Stomach (tissue), 9 donors: ENCODE data around the gene HACE1. TPM values are rescaled to one million over a fixed set of nuclear protein-coding genes. Genes with fewer than 3 reads are reported as not detected.
A peak's percentile ranks its signal among the peaks of the same experiment; 100 is the strongest.

Source experiments
- DNase-seq, 2 donors: peaks; one replicate each; pipeline versions ENCODE4 v3.0.0 to v3.0.0-alpha.2; 2013 to 2019
- H3K27ac ChIP-seq, 5 donors: fragments of 200-600 bp in 4 of 5; sonication (generic) in 4 of 5; one replicate each; pipeline ENCODE4 v1.5.1; 2013 to 2019; ENCODE audit warnings: mild to moderate bottlenecking in 1 of 5, moderate library complexity in 1 of 5
- H3K27me3 ChIP-seq, 3 donors: fragments of 200-600 bp; sonication (generic); one replicate each; pipeline ENCODE4 v1.5.1; 2017 to 2019; ENCODE audit warnings: mixed run types in 1 of 3
- H3K36me3 ChIP-seq, 4 donors: fragments of 200-600 bp; sonication (generic); 1 replicate in 3 of 4; 2 replicates in 1 of 4; pipeline ENCODE4 v1.5.1; 2016 to 2019
- H3K4me1 ChIP-seq, 4 donors: fragments of 200-600 bp; sonication (generic); one replicate each; pipeline ENCODE4 v1.5.1; 2016 to 2019
- H3K4me3 ChIP-seq, 4 donors: fragments of 200-600 bp; sonication (generic) in 3 of 4; one replicate each; pipeline ENCODE4 v1.5.1; 2016 to 2019; ENCODE audit warnings: mild to moderate bottlenecking in 1 of 4
- H3K9me3 ChIP-seq, 4 donors: fragments of 200-600 bp; sonication (generic); one replicate each; pipeline ENCODE4 v1.5.1; 2016 to 2019
- EP300 ChIP-seq: sonication (generic); formaldehyde crosslinking; IDR thresholded peaks from one replicate; pipeline ENCODE4 v1.6.1; 2017; ENCODE audit warnings: antibody characterized with exemption
- POLR2A ChIP-seq, 4 donors: fragments of 450-650 bp; IDR thresholded peaks; one replicate each; pipeline ENCODE4 v1.6.1; 2016; ENCODE audit warnings: antibody characterized with exemption in 4 of 4, control low read depth in 2 of 4, mild to moderate bottlenecking in 1 of 4, moderate library complexity in 1 of 4
- POLR2AphosphoS5 ChIP-seq, 3 donors: sonication (generic); formaldehyde crosslinking; IDR thresholded peaks; one replicate each; pipeline ENCODE4 v1.6.1; 2016; ENCODE audit warnings: antibody characterized with exemption in 3 of 3
- WGBS, 5 donors: extraction: QIAGEN DNeasy Blood & Tissue Kit in 3 of 5; methylation state at CpG; one replicate each; pipeline versions ENCODE4 v1.1.5 to v1.1.7; 2013 to 2018; 5-methylcytosine and 5-hydroxymethylcytosine counted together
- intact Hi-C: fragments of 100-400 bp; cut with DNase I; formaldehyde crosslinking; loops from one replicate; pipeline ENCODE4 v1.15.1; 2023; ENCODE audit warnings: low total_unique reads
- polyA plus RNA-seq, 3 donors: library from polyadenylated mRNA; stranded (reverse); fragments of 200-250 nt; gene quantifications; one replicate each; pipeline ENCODE4 v1.2.3, GENCODE V29; 2013
- total RNA-seq, 5 donors: library from RNA; depleted of rRNA; stranded (reverse); fragments of >200 nt; gene quantifications; one replicate each; pipeline versions ENCODE4 v1.1.0 to v1.2.3, GENCODE V29; 2014 to 2016
- TF ChIP-seq, protein P1 (sequence below), 7 experiments: fragments of 450-650 bp in 4 of 7; fragments of 200-600 bp in 3 of 7; sonication (generic) in 3 of 7; IDR thresholded peaks; one replicate each; pipeline ENCODE4 v1.5.1; 2016 to 2019; ENCODE audit warnings: antibody characterized with exemption in 7 of 7, control low read depth in 2 of 7, mild to moderate bottlenecking in 1 of 7
- donor health status: healthy with polysubstance abuse.
- donor health status: Bipolar disorder and iron deficiency.
- donor health status: healthy.

HACE1 gene
- total and polyA plus RNA-seq, 8 donors = 3.3 to 34.7 (median 9.3) TPM

DNA sequence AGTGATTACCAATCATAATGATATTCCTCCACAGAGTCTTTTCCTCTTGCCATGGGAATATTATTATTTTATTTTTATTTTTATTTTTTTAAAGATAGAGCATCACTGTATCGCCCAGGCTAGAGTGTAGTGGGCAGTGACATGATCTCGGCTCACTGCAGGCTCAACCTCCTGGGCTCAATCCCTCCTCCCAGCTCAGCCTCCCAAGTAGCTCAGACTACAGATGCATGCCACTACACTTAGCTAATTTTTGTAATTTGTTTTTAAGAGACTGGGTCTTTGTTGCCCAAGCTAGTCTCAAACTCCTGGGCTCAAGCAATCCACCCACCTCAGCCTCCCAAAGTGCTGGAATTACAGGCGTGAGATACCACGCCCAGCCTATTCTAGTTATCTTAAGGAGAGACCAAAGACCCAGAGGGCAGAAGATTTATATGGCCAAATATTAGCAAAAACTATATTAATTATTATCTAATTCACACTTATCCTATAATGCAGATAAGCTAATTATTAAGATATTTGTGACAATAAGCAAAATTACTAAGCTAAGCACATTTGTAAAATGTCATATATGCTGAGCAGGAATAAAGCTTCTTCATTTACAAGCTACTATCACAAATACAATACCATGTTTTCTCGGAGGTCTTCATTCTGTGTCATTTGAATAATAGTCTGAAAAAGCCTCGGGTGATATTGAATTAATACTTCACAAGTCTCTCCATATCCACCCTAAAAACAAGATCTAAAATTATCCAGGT lies 63.5 kb downstream of the HACE1 start:
- H3K4me3 ChIP-seq = no peak overlapping the region
- H3K27ac ChIP-seq = no peak overlapping the region
- 90 to 97% (median 95%) methylated on average over 6 of the region's 6 CpGs for whole genome bisulfite sequencing, 5 donors
- H3K9me3 ChIP-seq = no peaks in the 10 kb centered on the region
- TF ChIP-seq, protein P1, sequence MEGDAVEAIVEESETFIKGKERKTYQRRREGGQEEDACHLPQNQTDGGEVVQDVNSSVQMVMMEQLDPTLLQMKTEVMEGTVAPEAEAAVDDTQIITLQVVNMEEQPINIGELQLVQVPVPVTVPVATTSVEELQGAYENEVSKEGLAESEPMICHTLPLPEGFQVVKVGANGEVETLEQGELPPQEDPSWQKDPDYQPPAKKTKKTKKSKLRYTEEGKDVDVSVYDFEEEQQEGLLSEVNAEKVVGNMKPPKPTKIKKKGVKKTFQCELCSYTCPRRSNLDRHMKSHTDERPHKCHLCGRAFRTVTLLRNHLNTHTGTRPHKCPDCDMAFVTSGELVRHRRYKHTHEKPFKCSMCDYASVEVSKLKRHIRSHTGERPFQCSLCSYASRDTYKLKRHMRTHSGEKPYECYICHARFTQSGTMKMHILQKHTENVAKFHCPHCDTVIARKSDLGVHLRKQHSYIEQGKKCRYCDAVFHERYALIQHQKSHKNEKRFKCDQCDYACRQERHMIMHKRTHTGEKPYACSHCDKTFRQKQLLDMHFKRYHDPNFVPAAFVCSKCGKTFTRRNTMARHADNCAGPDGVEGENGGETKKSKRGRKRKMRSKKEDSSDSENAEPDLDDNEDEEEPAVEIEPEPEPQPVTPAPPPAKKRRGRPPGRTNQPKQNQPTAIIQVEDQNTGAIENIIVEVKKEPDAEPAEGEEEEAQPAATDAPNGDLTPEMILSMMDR (IDR thresholded peaks at IDR 0.05) = no peak
- H3K4me1 ChIP-seq = no peaks in the 10 kb centered on the region
- intact Hi-C loops = no loop called here
- no peaks in the 10 kb centered on the region for H3K27me3 ChIP-seq
- H3K36me3 ChIP-seq = peaks cover 0 to 33% (median 28%) of the 10 kb centered on the region in 4 donors
- DNase-seq = no peak

GRCh38 chr6:104795363-104795762 lies 64.4 kb downstream of the HACE1 start:
- 88 to 98% (median 92%) methylated on average over 3 of the region's 3 CpGs for WGBS, 5 donors
- TF ChIP-seq POLR2AphosphoS5 (IDR thresholded peaks at IDR 0.05) = no peak
- intact Hi-C loops = no loop called here
- peaks cover 0 to 33% (median 30%) of the 10 kb centered on the region in 4 donors for H3K36me3 ChIP-seq
- no peak overlapping the region for H3K27ac ChIP-seq
- DNase-seq = peak in 1 of 2 donors; percentile 34
- H3K4me1 ChIP-seq = no peaks in the 10 kb centered on the region
- no peaks in the 10 kb centered on the region for H3K9me3 ChIP-seq
- no peak overlapping the region for H3K4me3 ChIP-seq
- no peaks in the 10 kb centered on the region for H3K27me3 ChIP-seq

- intact Hi-C loops = no loop called here
- Histone ChIP-seq H3K36me3 (peaks cover 0 to 22% (median 17%) of the 10 kb centered on the region in 4 donors), H3K27ac (no peak overlapping the region), H3K4me1 (no peaks in the 10 kb centered on the region), H3K27me3 (no peaks in the 10 kb centered on the region), H3K9me3 (no peaks in the 10 kb centered on the region), H3K4me3 (no peak overlapping the region)
- WGBS, 5 donors = 35 to 40% (median 38%) methylated on average over 5 of the region's 5 CpGs
- TF ChIP-seq EP300 = no peak
- TF ChIP-seq, protein P1 (IDR thresholded peaks at IDR 0.05) = peak in 3 of 7 experiments; percentile 11 to 29 (median 16)
- peak in 1 of 2 donors; percentile 38 for DNase-seq
These were observed 69.9 kb downstream of the HACE1 start for GRCh38 chr6:104789770-104790190.

DNA sequence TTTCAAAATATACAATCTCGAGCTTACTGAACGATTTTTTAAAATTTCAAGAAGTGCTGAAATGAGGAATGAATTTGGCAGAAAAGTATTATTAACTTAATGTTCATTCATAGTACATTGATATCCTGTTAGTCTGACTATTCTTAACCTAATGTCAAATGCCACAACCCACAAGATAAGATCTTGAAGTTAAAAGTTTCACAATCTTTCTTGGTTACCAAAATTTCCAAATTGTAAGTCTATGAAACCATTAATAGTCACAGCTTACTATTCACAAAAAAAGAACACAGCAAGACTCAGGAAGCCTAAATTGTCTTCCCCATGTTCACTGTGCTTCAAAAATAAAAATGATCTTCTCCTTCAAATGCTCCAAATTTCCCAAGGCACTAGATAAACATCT lies 71.3 kb downstream of the HACE1 start:
- DNase-seq = no peak
- Histone ChIP-seq H3K4me3 (no peak overlapping the region), H3K27ac (no peak overlapping the region), H3K9me3 (no peaks in the 10 kb centered on the region), H3K27me3 (no peaks in the 10 kb centered on the region), H3K36me3 (peaks cover 0 to 24% (median 20%) of the 10 kb centered on the region in 4 donors), H3K4me1 (no peaks in the 10 kb centered on the region)
- intact Hi-C loops = no loop called here
- WGBS, 5 donors = 72 to 91% (median 82%) methylated on average over 2 of the region's 2 CpGs
- no peak for TF ChIP-seq POLR2AphosphoS5 (IDR thresholded peaks at IDR 0.05)
- TF ChIP-seq, protein P1 (IDR thresholded peaks at IDR 0.05) = no peak
- no peak for TF ChIP-seq EP300
- no peak for TF ChIP-seq POLR2A (IDR thresholded peaks at IDR 0.05)

DNA sequence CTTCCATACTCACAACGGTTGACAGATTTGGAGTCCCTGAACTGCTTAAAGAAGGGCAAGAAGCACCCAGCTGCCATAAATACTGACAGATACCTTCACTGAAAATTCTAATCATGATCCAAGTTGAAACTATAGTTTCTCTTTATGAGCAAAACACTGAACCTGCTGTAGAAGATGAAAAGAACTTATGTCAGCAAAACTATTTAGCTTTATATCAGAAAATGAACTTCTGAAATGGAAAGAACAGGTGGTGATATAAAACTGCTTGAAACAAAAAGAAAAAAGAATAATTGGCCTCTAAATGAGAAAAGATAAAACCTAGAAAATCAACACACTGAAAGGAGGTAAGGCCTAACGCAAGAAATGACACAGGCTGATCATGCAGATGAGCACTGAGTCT lies 72.4 kb downstream of the HACE1 start:
- Histone ChIP-seq H3K9me3 (no peaks in the 10 kb centered on the region), H3K27me3 (no peaks in the 10 kb centered on the region), H3K4me3 (no peak overlapping the region), H3K36me3 (peaks cover 0 to 25% (median 19%) of the 10 kb centered on the region in 4 donors), H3K4me1 (no peaks in the 10 kb centered on the region), H3K27ac (no peak overlapping the region)
- TF ChIP-seq, protein P1 (IDR thresholded peaks at IDR 0.05) = no peak
- no peak for TF ChIP-seq POLR2AphosphoS5 (IDR thresholded peaks at IDR 0.05)
- TF ChIP-seq EP300 = no peak
- TF ChIP-seq POLR2A (IDR thresholded peaks at IDR 0.05) = no peak
- 85 to 90% (median 88%) methylated on average over 2 of the region's 2 CpGs for WGBS, 5 donors
- DNase-seq = no peak
- intact Hi-C loops = no loop called here
